GM20000 (cell line): ENCODE measurements around the gene KNG1.

ENCODE experiments used
- DNase-seq: peaks from one replicate; pipeline ENCODE4 v3.0.0; 2012; ENCODE audit warnings: low spot score
- CTCF ChIP-seq: IDR thresholded peaks from 2 replicates; pipeline ENCODE4 v1.5.1; 2012; ENCODE audit warnings: mild to moderate bottlenecking, control low read depth; ENCODE audit errors: extremely low read depth, missing control alignments

Gene KNG1

GRCh38 chr3:186717039-186717457 is at the start of gene KNG1:
TSS of gene KNG1 (plus strand) at chr3:186717359. CDS start at chr3:186717543, 184 bp downstream.
- no peak for DNase-seq
- TF ChIP-seq CTCF, result no peak

GRCh38 chr3:186668426-186668825 is 48.7 kb upstream of the KNG1 start:
- TF ChIP-seq CTCF, result no peak
- DNase-seq, result no peak

- DNase-seq, result no peak
- TF ChIP-seq CTCF, result no peak
Observed at GRCh38 chr3:186669378-186670084, 47.6 kb upstream of the KNG1 start.

GRCh38 chr3:186670155-186670554 is 47.0 kb upstream of the KNG1 start:
- DNase-seq, result no peak
- no peak for TF ChIP-seq CTCF

GRCh38 chr3:186671051-186671450 is 46.1 kb upstream of the KNG1 start:
- DNase-seq, result no peak
- no peak for TF ChIP-seq CTCF

GRCh38 chr3:186678604-186679003 is 38.6 kb upstream of the KNG1 start:
- no peak for TF ChIP-seq CTCF
- DNase-seq, result no peak

GRCh38 chr3:186679151-186679550 is 38.0 kb upstream of the KNG1 start:
- TF ChIP-seq CTCF, result no peak

More at GRCh38 chr3:186679151-186679550, 38.0 kb upstream of the KNG1 start:
- no peak for DNase-seq
